Measurements from ENCODE around the gene SP5. TPM values are rescaled to one million over a fixed set of nuclear protein-coding genes. Genes with fewer than 3 reads are reported as not detected.

Gene SP5
- total RNA-seq, 1 experiment from 2014 or later: 1.7 TPM

DNA sequence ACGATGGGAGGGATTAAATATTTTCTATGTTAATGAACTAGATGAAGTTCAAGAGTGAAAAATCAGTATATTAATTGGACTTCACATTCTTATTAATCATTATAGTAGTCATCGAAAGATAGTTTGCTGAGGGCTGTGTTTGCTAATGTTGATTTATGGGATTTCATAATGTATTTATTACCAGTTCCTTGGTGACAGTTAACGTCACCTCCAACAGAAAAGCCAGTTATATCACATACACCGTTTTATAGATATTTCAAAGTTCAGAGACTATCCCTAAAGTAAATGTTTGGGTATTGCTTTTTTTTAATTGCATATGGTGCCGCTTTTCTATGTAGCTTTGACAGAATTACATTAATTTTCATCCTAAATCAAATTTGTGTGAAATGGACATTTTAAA lies 49.4 kb upstream of the SP5 start:
- CTCF ChIA-PET: no interaction called here
- no peak for DNase-seq (ENCODE audit: low spot score)
- no peaks in the 10 kb centered on the region for H3K9me3 Mint-ChIP-seq

DNA sequence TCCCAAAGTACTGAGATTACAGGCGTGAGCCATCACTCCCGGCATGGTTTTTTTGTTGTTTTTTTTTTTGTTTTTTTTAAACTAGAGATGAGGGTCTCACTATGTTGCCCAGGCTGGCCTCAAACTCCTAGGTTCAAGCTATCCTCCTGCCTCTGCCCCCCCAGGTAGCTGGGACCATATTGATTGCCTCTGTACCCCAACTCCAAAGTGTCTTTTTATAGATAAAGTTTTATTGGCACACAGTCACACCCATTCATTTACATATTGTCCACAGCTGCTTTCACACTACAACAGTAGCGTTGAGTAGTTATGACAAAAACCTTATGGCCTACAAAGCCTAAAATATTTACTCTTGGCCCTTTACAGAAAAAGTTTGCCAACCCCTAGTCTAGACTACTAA lies 45.2 kb upstream of the SP5 start:
- Mint-ChIP-seq H3K36me3 (no peaks in the 10 kb centered on the region), H3K9me3 (no peaks in the 10 kb centered on the region), H3K27me3 (ENCODE audit: low read depth) (no peaks in the 10 kb centered on the region), H3K4me3 (no peak overlapping the region), H3K4me1 (peaks cover 10% of the 10 kb centered on the region), H3K27ac (no peak overlapping the region; the same call in 1 of the 2 replicates)
- DNase-seq (ENCODE audit: low spot score) (no peak), ATAC-seq (no peak)
- POLR2A ChIA-PET: interaction anchor here (1.1 kb wide), 1 partner anchor 19 kb away, joined by 4 read pairs; no protein-coding TSS in a partner anchor
- CTCF ChIA-PET: interaction anchor here (3.1 kb wide), 1 partner anchor 10 kb away, joined by 13 read pairs; no protein-coding TSS in a partner anchor
- TF ChIP-seq FOXK1 (CRISPR knock-in tag; IDR thresholded peaks at IDR 0.05) (no peak), GTF2I (CRISPR knock-in tag; conservative IDR thresholded peaks at IDR 0.05) (no peak), TCF7 (CRISPR knock-in tag; IDR thresholded peaks at IDR 0.05; ENCODE audit: low read depth) (no peak), ZNF138 (CRISPR knock-in tag; conservative IDR thresholded peaks at IDR 0.05) (no peak), ATF2 (CRISPR knock-in tag; IDR thresholded peaks at IDR 0.05; ENCODE audit: borderline replicate concordance, low read depth) (no peak), CTCF (IDR thresholded peaks at IDR 0.05) (no peak), OVOL2 (CRISPR knock-in tag; IDR thresholded peaks at IDR 0.05; ENCODE audit: borderline replicate concordance) (no peak), SP1 (CRISPR knock-in tag; conservative IDR thresholded peaks at IDR 0.05) (no peak), STAT6 (CRISPR knock-in tag; conservative IDR thresholded peaks at IDR 0.05; ENCODE audit: low read depth) (no peak), ATF1 (CRISPR knock-in tag; IDR thresholded peaks at IDR 0.05) (no peak), NFYB (CRISPR knock-in tag; conservative IDR thresholded peaks at IDR 0.05; ENCODE audit: low read depth) (no peak), IRF1 (CRISPR knock-in tag; IDR thresholded peaks at IDR 0.05) (no peak), ZNF317 (CRISPR knock-in tag; IDR thresholded peaks at IDR 0.05; ENCODE audit: borderline replicate concordance, low read depth) (no peak), ELF4 (CRISPR knock-in tag; IDR thresholded peaks at IDR 0.05; ENCODE audit: low read depth) (no peak), GRHL2 (CRISPR knock-in tag; IDR thresholded peaks at IDR 0.05; ENCODE audit: insufficient replicate concordance, severe bottlenecking) (no peak)
- TF ChIP-seq, protein P1, sequence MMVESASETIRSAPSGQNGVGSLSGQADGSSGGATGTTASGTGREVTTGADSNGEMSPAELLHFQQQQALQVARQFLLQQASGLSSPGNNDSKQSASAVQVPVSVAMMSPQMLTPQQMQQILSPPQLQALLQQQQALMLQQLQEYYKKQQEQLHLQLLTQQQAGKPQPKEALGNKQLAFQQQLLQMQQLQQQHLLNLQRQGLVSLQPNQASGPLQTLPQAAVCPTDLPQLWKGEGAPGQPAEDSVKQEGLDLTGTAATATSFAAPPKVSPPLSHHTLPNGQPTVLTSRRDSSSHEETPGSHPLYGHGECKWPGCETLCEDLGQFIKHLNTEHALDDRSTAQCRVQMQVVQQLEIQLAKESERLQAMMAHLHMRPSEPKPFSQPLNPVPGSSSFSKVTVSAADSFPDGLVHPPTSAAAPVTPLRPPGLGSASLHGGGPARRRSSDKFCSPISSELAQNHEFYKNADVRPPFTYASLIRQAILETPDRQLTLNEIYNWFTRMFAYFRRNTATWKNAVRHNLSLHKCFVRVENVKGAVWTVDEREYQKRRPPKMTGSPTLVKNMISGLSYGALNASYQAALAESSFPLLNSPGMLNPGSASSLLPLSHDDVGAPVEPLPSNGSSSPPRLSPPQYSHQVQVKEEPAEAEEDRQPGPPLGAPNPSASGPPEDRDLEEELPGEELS (CRISPR knock-in tag; IDR thresholded peaks at IDR 0.05): no peak
- TF ChIP-seq, protein P2, sequence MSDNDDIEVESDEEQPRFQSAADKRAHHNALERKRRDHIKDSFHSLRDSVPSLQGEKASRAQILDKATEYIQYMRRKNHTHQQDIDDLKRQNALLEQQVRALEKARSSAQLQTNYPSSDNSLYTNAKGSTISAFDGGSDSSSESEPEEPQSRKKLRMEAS (CRISPR knock-in tag; IDR thresholded peaks at IDR 0.05): no peak
- TF ChIP-seq, protein P3, sequence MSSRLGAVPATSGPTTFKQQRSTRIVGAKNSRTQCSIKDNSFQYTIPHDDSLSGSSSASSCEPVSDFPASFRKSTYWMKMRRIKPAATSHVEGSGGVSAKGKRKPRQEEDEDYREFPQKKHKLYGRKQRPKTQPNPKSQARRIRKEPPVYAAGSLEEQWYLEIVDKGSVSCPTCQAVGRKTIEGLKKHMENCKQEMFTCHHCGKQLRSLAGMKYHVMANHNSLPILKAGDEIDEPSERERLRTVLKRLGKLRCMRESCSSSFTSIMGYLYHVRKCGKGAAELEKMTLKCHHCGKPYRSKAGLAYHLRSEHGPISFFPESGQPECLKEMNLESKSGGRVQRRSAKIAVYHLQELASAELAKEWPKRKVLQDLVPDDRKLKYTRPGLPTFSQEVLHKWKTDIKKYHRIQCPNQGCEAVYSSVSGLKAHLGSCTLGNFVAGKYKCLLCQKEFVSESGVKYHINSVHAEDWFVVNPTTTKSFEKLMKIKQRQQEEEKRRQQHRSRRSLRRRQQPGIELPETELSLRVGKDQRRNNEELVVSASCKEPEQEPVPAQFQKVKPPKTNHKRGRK (CRISPR knock-in tag; IDR thresholded peaks at IDR 0.05; ENCODE audit: borderline replicate concordance): no peak

More for the DNA sequence above, 49.4 kb upstream of the SP5 start:
- TF ChIP-seq, protein P4, sequence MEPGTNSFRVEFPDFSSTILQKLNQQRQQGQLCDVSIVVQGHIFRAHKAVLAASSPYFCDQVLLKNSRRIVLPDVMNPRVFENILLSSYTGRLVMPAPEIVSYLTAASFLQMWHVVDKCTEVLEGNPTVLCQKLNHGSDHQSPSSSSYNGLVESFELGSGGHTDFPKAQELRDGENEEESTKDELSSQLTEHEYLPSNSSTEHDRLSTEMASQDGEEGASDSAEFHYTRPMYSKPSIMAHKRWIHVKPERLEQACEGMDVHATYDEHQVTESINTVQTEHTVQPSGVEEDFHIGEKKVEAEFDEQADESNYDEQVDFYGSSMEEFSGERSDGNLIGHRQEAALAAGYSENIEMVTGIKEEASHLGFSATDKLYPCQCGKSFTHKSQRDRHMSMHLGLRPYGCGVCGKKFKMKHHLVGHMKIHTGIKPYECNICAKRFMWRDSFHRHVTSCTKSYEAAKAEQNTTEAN (CRISPR knock-in tag; IDR thresholded peaks at IDR 0.05): no peak
- no peak for TF ChIP-seq CREB1 (CRISPR knock-in tag; IDR thresholded peaks at IDR 0.05)
- TF ChIP-seq, protein P5, sequence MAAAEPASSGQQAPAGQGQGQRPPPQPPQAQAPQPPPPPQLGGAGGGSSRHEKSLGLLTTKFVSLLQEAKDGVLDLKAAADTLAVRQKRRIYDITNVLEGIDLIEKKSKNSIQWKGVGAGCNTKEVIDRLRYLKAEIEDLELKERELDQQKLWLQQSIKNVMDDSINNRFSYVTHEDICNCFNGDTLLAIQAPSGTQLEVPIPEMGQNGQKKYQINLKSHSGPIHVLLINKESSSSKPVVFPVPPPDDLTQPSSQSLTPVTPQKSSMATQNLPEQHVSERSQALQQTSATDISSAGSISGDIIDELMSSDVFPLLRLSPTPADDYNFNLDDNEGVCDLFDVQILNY (CRISPR knock-in tag; IDR thresholded peaks at IDR 0.05): no peak
- TF ChIP-seq KAT7 (CRISPR knock-in tag; IDR thresholded peaks at IDR 0.05; ENCODE audit: borderline replicate concordance): no peak
- no peak for TF ChIP-seq FOXK1 (CRISPR knock-in tag; IDR thresholded peaks at IDR 0.05)
- no peak for TF ChIP-seq TP53 (CRISPR knock-in tag; IDR thresholded peaks at IDR 0.05)
- Mint-ChIP-seq H3K27me3 (ENCODE audit: low read depth) (no peaks in the 10 kb centered on the region), H3K4me1 (no peaks in the 10 kb centered on the region), H3K27ac (no peak overlapping the region), H3K36me3 (no peaks in the 10 kb centered on the region), H3K4me3 (no peak overlapping the region)
- POLR2A ChIA-PET: no interaction called here
- no peak for ATAC-seq

Data from WTC11 (cell line).